GM12874 (cell line): ENCODE results near the gene AGBL1.

Source experiments
- CTCF ChIP-seq: IDR thresholded peaks from 2 replicates; pipeline ENCODE4 v1.5.1; 2011; ENCODE audit warnings: low read depth, mild to moderate bottlenecking, control low read depth, low read length, moderate library complexity; ENCODE audit not compliant: insufficient read depth

Gene AGBL1

DNA sequence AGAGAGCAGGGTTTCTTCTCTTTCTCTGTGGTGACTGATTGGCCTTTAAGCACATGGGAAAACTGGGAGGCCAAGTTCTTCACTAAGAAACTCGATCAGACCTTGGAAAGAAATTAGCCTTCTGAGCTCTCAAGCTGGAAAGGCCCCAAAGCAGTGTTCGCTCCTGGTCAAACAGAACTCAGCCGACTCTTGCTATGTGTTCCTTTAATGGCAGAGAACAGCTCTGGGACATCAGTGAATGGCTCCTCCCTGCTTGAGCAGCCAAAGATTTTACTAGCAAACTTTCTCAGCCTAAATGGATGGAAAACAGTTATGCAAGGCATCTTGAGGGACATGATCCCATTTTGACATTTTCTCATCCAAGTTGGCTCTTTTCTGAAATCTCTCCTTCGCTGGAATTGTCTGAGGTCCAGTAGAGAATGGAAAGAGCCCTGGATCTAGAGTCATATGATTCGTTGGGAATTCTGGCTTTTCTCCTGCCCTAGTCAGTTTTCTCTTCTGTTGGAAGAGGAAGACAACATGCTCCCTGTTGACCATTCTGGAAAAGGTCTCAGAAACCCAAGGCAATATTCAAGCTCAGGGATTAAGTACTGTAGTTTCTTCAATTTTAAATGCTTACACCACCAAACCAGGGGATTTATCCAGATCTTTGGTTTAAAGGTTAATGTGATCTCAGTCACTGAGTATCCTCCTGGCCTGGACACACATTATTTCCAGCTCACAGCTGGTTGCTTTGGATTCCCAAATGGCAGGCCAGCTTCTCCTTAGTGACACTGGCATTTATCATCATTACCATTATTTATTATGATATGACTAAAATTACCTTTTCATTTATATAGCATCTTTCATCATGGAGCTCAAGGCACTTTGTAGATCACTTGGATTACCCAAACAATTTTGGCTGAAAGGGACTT is 319.6 kb downstream of the AGBL1 start:
- no peak for TF ChIP-seq CTCF

- TF ChIP-seq CTCF: no peak
These were observed 323.6 kb downstream of the AGBL1 start for GRCh38 chr15:86403221-86403620.

DNA sequence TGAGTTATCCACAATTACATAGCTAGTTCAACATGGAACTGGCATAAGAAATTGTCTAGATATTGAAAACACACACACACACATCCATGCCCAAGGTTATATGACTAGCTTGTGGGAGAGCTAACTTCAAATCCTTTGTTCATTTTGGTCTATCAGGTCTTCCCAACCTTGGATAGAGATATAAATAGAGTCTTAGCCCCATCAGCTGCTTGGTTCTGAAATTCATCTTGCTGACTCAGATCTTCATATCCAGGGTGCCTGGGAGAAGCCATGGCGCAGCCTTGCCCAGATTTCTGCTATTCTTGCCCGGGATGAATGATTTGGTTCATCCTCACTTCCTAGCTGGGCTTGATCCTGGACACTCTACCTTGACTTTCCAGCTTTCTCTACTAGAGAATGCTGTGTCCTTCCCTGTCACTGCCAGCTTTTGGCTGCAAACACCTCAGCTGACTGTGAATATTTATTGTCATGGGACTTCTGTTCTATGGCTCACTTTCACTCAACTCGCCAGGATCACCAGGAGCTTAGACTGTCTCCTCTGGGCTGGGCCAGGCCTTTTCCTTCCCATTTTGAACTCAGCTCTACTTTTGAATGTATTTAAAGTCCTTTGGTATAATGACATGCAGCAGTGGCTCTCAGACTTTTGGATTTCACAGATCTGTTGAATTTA is 324.4 kb downstream of the AGBL1 start:
- TF ChIP-seq CTCF: no peak

DNA sequence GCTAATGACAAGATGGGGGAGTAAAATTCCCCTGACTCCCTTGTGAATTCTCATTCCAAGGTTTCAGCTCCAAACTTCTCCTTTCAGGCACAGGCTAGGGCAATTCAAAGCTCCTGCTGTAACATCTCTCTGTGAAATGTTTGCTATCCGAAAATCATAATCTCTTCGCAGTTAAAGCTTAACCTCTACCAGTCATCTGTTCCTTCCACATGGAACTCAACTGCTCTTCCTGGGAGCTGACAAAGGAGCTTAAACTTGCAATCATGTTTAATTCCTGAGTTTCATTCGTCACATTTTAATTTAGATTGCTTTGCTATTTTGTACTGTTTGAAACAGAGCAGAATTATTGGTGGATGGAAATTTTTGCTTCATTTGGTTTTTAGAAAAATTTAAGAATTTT is 328.6 kb downstream of the AGBL1 start:
- TF ChIP-seq CTCF: no peak

- TF ChIP-seq CTCF: no peak
These were observed 332.2 kb downstream of the AGBL1 start for GRCh38 chr15:86411916-86412315.

DNA sequence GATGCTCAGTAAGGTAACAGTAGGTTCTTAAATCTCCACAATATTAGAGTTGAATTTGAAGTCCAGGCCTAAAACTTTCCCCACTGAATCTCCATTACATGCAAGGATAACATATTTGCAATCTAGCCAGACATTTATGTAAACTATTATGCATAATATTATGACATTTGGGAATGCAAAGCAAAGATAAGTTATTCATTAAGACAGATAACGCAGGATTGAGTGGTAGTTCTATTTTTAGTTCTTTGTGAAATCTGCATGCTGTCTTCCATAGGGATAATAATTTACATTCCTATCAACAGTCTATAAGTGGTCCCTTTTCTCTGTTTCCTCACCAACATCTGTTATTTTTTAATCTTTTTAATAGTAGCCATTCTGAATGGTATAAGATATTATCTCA is 333.5 kb downstream of the AGBL1 start:
- no peak for TF ChIP-seq CTCF

GRCh38 chr15:86425746-86426145 is 346.1 kb downstream of the AGBL1 start:
- TF ChIP-seq CTCF: no peak
